Stimulated activated effector memory CD8-positive, alpha-beta T cell treated with anti-CD3 and anti-CD28 coated beads, Interleukin-12 subunit alpha, Interleukin-12 subunit beta, amount 100 ng/mL, for 72 hours (primary cell): ENCODE measurements around the gene LOXL1.

Experiments used
- ATAC-seq: fragments of 150-1000 bp; cut with Tn5 transposase; 2 replicates; pipeline ENCODE4 v1.10.0; 2021
- DNase-seq, 2 donors: peaks; one replicate each; pipeline ENCODE4 v3.0.0; 2021 to 2022; ENCODE audit warnings: low spot score in 2 of 2
- H3K27ac Mint-ChIP-seq: one replicate; pipeline ENCODE4 v1.8.0; 2022; ENCODE audit warnings: mild to moderate bottlenecking, mixed read lengths
- H3K36me3 Mint-ChIP-seq: one replicate; pipeline ENCODE4 v1.8.0; 2022; ENCODE audit warnings: mild to moderate bottlenecking, mixed read lengths
- H3K4me1 Mint-ChIP-seq: one replicate; pipeline ENCODE4 v1.8.0; 2022; ENCODE audit warnings: mixed read lengths
- H3K4me3 Mint-ChIP-seq: one replicate; pipeline ENCODE4 v1.8.0; 2022; ENCODE audit warnings: mild to moderate bottlenecking, mixed read lengths
- H3K9me3 Mint-ChIP-seq: one replicate; pipeline ENCODE4 v1.8.0; 2022; ENCODE audit warnings: mixed read lengths

LOXL1 gene

DNA sequence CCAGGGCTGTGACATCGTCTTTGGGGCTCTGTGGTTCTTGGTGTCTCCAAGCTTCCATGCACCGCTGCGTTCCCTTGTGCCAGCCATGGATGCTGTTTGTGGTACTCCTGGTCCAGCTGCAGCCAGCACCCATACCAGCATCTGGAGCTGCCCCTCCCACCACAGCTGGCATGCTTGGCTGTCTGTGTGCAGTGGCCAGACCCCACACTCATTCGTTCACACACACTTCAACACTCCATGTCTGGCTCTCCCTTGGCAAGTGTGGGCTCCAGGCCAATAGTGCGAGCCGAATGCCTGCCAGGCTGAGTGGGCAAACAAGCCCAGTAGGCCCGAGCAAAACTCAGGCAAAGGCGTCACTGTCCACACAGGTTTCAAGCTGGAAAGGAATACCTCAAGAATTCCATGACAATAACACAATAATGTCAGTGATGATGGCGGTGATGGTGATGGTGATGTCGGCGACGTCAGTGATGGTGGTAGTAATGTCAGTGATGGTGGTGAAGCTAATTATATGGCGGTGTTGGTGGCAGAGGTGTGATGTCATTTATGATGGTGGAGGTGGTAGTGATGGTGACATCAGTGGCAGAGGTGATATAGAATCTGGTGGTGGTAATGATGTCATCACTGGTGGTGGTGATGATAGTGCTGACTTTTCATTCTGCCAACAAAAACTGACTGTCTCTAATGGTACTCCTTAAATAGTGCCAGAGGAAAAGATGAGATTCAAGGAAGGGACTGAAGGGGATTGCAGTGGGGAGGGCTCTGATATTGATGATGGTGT, 33.6 kb upstream of the LOXL1 start:
- no peak overlapping the region for H3K27ac Mint-ChIP-seq
- no peaks in the 10 kb centered on the region for H3K9me3 Mint-ChIP-seq
- no peak for DNase-seq
- H3K4me3 Mint-ChIP-seq: no peak overlapping the region
- H3K4me1 Mint-ChIP-seq: peaks cover 6% of the 10 kb centered on the region
- H3K36me3 Mint-ChIP-seq: no peaks in the 10 kb centered on the region
- no peak for ATAC-seq

DNA sequence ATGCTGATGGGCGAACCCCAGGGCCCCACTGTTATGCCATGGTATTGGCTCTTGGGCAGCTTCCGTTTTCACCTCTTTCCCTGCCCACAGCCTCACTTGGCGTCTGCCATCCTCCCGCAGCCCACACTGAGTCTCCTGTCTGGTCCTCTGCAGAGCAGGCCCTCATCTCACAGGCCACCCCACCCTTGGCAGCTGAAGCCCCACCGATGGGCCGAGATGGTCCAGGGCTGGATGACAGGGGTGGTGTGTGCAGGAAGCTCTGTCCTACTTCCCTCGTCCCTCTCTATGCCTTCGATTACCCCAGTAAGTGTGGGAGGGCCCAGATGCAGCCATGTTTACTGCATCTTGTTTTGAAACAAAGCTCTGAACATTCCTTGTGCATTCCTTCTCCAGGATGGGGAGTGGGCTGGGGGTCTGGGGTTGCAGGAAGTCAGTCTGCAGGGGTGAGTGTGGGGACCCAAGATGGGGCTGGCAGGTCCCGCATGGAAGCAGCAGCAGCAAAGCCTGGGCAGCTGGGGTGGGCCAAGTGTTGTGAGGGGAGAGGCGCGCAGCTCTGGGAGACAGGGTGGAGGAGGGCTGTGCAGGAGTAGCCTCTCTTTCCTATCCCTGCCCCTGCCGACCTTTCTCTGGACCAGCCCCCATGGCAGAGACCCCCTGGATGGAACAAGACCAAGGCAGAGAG, 32.0 kb upstream of the LOXL1 start:
- no peak for ATAC-seq

DNA sequence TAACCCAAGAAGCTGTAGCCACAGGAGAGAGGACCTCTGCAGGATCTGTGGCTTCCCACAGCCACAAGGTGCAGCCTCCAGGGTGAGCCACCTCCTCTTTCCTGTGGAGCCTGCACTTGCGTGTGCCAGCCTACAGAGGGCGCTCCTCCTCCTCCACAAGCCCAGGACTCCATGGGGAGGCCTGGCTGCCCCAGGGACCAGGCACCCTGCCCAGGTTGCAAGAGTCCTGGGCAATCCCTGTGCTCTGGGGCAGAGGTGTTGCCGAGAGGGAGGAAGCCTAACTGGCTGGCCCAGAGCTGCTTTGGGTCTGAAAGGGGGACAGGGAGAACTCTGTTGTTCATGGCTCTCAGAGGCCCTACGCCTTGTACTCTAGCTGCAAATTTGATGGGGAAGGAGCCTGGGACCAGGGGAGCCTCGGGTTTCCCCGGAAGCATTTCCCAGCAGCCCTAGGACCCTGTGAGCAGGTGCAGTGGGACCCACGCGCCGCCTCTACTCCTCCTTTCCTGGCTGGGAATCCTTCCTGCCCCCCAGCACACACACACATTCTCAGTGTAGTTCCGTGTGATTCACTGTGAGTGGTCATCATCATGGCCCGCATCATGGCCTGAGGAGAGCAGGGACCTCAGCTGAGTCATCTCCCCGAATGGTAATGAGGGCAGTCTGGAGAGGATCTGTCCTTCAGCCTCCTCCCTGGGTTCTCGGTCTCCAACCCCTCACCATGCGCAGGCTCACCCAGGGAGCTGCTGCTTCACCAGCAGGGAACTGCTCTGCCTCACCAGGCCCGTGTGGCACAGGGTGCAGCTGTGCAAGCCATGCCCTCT, 28.6 kb upstream of the LOXL1 start:
- no peaks in the 10 kb centered on the region for H3K36me3 Mint-ChIP-seq
- H3K27ac Mint-ChIP-seq: no peak overlapping the region
- DNase-seq (peak; percentile 70 to 84), ATAC-seq (peak; percentile 93)
- H3K4me1 Mint-ChIP-seq: peaks cover 6% of the 10 kb centered on the region
- no peak overlapping the region for H3K4me3 Mint-ChIP-seq
- H3K9me3 Mint-ChIP-seq: no peaks in the 10 kb centered on the region

More for the DNA sequence above, 32.0 kb upstream of the LOXL1 start:
- Mint-ChIP-seq H3K4me3 (no peak overlapping the region), H3K4me1 (peaks cover 6% of the 10 kb centered on the region), H3K36me3 (no peaks in the 10 kb centered on the region), H3K9me3 (no peaks in the 10 kb centered on the region), H3K27ac (no peak overlapping the region)
- DNase-seq: no peak

DNA sequence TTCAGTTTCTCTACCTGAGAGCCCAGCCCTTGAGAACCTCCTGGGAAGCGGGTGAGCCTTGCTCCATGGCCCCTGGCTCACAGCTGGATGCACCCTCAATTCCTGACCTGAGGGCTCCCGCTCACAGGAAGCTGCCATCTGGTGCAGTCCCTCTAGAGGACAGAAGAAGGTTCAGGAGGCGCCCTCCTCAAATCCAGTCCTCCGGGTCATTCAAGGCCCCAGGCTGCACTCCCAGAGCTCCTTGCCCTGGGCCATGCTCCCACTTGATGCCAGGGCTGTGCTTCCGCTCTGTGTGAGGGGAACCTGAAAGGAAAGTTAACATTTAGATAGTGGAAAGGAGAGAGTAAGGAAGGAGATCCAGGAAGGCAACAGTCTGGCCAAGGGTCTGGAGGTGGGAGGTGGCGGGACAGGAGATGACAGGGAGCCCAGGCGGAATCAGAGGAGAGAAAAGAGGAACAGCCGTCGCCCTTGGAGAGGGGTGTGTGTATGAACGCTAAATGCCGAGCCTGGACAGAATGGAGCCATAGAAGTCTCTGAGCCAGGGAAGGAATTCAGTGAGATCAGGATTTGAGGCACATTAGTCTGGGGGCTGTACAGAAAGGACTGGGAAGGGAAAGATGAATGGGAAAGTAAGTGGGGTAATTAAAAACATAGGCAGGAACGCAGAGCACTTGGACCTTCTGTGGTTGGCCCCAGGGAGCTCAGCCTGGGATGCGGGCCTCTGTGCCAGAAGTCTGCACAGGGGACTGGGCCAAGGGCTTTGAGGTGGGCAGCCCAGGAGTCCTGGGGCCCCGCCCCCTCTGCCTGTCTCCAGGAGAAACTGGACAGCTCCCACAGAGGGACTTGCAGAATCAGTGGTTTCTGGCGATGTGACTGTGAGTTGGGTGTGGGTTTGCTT, 26.8 kb upstream of the LOXL1 start:
- DNase-seq (no peak), ATAC-seq (no peak)
- Mint-ChIP-seq H3K27ac (no peak overlapping the region), H3K36me3 (no peaks in the 10 kb centered on the region), H3K9me3 (no peaks in the 10 kb centered on the region), H3K4me1 (peaks cover 6% of the 10 kb centered on the region), H3K4me3 (no peak overlapping the region)

DNA sequence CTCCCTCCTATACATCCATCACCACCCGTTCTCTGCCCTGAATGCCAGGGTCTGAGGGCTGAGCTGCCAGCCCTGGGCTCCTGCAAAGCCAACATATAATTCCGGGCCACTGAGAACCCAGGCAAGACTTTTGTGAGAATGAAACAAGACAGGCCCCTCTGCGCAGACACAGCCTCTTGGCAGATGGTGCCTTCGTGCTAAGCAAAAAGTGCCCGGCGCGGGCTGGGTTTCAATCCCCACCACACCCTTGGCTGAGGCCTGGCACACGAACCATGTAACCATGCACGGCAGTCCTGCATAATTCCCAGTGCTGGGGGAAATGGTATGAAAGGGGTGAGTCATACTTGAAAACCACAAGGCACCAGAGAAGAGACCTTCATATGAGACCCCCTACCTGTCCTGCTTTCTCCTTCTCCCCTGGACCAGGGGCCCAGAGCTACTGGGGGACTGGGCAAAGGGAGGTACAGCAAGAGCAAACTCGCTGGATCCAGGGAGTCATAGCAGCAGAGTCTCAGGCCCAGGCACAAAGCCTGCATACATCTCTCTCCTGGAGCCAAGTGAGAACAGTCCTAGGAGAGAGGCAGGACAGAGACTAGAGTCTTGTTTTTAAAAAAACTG, 26.1 kb upstream of the LOXL1 start:
- peaks cover 6% of the 10 kb centered on the region for H3K4me1 Mint-ChIP-seq
- ATAC-seq: no peak
- H3K4me3 Mint-ChIP-seq: no peak overlapping the region
- H3K9me3 Mint-ChIP-seq: no peaks in the 10 kb centered on the region
- H3K36me3 Mint-ChIP-seq: no peaks in the 10 kb centered on the region
- H3K27ac Mint-ChIP-seq: no peak overlapping the region
- no peak for DNase-seq

DNA sequence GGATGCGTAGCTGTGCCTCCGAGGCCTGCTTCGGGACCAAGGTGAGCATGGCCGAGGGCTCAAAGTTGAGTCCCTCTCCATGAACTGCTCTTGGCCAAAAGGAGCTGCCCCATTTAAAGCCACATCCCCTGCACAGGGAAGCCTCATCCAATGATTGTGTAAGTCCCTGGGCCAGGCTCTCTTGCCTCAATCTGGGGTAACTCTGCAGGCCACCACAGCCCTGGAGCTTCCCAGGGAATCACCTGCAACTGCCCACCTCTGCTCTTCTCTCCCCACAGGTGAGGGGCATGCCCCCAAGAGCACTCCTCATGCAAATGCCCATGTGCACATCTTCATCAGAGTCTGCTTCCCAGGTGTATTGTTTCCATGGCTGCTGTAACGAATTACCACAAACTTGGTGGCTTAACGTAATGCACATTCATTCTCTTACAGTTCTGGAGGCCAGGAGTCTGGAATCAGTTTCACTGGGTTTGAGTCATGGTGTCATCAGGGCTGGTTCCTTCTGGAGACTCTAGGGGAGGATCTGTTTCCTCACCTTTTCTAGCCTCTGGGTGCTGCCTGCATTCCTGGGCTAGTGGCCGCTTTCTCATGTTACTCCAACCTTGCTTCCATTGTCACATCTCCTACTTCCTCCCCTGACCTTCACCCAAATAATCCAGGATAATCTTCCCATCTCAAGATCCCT, 25.0 kb upstream of the LOXL1 start:
- no peak for ATAC-seq
- peaks cover 6% of the 10 kb centered on the region for H3K4me1 Mint-ChIP-seq

DNA sequence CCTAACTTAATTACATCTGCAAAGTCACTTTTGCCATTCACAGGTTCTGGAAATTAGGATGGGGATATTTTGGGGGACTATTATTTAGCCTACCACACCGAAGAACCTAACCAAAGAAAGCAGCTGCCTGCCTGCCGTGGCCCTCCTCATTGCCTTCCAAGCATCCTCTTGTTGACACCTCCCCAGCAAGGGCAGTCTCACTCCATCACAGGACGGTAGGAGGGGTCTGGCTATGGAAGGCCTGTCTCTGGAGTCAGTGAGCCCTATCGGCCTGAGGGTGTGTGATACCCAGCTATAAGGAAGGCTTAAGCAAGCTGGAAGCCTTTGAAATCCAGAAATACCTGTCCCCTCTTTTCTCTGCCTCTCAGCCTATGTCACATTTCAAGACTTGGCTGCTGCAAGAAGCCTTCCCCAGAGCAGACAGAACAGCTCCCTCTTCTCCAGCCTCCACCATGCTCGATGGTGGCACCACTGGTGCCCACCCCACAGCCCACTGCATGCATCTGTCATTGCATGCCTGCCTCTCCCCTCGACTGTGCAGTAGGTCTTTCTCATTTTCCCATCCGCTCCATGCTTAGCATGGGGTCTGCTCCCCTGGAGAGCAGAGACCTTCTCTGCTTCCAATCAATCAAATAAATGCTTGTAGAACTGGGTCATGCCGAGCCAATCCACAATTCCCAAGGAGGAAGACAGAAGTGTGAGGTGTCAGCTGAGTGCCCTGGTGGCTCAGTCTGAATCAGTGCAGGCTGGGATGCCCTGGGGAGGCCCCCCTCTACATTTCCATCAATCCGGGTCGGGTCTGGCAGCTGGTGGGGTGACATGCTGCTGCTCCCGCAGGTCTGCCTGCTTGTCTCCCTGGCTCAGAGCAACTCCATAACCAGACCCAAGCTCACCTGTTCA, 23.9 kb upstream of the LOXL1 start:
- no peaks in the 10 kb centered on the region for H3K9me3 Mint-ChIP-seq
- DNase-seq: no peak
- no peak for ATAC-seq
- H3K4me3 Mint-ChIP-seq: no peak overlapping the region
- no peaks in the 10 kb centered on the region for H3K36me3 Mint-ChIP-seq
- peaks cover 6% of the 10 kb centered on the region for H3K4me1 Mint-ChIP-seq
- peak overlapping the region; percentile 26 for H3K27ac Mint-ChIP-seq

More for the DNA sequence above, 25.0 kb upstream of the LOXL1 start:
- Mint-ChIP-seq H3K9me3 (no peaks in the 10 kb centered on the region), H3K27ac (no peak overlapping the region), H3K4me3 (no peak overlapping the region), H3K36me3 (no peaks in the 10 kb centered on the region)
- DNase-seq: no peak

DNA sequence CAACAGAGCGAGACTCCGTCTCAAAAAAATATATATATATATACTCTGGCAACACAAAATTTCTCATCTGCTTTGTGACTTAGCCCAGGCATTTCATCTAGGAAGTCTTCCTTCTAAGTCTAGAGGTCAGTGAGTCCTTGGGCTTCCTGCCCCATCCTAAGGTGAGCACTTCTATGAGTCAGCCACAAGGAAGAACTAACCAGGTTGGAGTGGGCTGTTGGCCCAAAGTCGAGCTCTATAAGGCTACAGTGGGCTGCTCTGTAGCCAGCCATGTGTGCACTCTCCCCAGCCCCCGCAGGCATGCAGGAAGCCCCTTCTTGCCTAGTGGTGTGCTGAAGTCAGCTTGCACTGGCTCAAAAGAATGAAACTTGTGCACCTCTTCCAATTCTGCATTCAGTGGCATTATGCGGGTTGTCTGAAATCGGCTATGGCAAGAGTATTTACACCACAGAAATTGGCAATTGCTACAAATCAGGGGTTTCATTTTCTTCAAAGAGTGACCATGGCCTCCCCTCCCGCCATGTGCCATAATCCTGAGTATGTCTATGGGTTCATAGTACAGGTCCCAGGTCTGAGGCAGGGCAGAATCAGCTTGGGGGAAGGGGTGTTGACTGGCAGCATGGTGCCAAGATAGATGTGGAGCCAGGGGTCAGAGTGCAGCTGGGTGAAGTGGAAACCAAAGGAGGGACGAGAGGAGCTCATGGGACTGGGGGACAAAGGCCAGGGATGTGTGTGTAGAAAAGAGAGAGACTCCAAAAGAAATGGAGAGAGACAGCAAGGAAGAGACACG, 22.0 kb upstream of the LOXL1 start:
- H3K4me3 Mint-ChIP-seq: no peak overlapping the region
- ATAC-seq (no peak), DNase-seq (no peak)
- no peak overlapping the region for H3K27ac Mint-ChIP-seq
- peaks cover 6% of the 10 kb centered on the region for H3K4me1 Mint-ChIP-seq
- H3K9me3 Mint-ChIP-seq: no peaks in the 10 kb centered on the region
- no peaks in the 10 kb centered on the region for H3K36me3 Mint-ChIP-seq

DNA sequence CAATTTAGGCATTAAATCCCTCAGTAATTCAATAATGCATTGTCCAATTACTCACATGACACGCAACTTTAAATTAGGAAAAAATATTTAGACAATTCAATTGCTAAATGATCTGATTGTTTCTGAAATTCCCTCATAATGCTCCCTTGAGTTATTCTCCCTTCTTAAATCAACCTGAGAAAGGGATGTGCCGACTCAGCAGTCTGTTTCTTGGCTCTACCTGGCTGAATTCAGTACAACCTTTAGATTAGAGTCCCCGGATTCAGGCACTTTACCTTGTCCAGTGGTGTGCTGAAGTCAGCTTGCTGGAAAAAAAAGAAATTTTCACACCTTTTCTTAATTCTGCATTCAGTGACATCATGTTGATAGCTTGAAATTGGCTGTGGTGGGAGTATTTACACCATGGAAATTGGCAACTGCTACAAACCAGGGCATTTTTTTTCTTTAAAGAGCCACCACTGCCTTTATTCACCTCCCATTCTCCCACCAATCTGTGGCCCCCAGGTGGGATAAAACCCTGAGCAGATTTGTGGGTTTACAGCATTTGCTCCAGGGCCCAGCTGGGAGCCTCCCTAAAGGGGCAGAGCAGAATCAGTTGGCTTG, 20.9 kb upstream of the LOXL1 start:
- Mint-ChIP-seq H3K36me3 (no peaks in the 10 kb centered on the region), H3K4me1 (peaks cover 6% of the 10 kb centered on the region), H3K4me3 (no peak overlapping the region), H3K27ac (no peak overlapping the region), H3K9me3 (no peaks in the 10 kb centered on the region)
- DNase-seq (no peak), ATAC-seq (no peak)

DNA sequence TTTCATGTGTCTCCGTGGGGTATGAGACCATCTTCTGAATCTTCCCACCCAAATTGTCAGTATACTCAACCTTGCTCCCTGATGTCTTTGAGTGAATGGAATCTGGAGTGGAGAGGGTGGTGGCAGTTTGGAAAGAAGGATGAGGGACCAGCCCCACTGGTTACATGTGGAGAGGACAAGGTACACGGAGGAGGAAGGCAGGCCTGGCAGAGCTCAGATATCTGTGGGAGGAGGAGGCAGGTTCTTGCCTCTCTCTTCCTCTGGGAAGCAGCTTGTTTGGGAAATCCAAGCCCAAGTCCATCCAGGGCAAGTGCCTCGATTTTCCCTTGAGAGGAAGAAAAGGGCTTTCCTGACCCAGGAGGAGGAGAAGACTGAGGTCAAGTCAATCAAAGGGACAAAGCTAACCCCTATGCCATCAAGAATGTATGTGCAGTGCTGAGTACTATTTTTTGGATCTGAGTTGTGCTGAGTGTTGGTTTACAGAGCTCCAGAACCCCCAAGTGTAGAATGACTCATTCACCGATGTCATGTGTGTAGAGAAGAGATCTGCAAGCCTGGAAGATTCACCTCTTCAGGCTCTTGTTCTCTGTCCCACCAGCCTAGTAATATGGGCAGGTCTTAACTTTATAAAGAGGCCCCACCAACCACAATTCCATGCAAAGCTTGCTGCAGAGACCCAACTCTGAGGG, 19.8 kb upstream of the LOXL1 start:
- peak; percentile 47 for ATAC-seq
- Mint-ChIP-seq H3K36me3 (no peaks in the 10 kb centered on the region), H3K4me1 (peaks cover 6% of the 10 kb centered on the region), H3K27ac (peak overlapping the region; percentile 68), H3K4me3 (no peak overlapping the region), H3K9me3 (no peaks in the 10 kb centered on the region)
- DNase-seq: no peak

DNA sequence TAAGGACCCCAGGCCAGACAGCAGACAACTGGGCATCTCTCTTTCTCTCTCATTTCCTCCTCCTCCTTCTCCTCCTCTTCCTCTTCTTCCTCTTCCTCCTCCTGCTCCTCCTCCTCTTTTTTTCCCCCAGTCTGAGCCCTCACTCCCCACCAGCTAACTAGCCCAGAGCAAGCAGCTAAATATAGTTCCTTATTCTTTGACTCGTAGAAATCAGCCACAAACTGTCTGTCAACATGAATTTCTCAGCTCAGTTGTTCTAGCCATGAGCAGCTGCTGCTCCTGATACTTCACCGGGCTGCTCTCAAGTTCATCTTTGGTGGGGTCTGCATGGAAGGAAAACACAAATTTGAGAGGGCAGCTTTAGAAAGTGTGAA, 19.2 kb upstream of the LOXL1 start:
- Mint-ChIP-seq H3K27ac (no peak overlapping the region), H3K4me3 (no peak overlapping the region), H3K9me3 (no peaks in the 10 kb centered on the region), H3K36me3 (no peaks in the 10 kb centered on the region), H3K4me1 (peaks cover 6% of the 10 kb centered on the region)
- ATAC-seq: no peak
- no peak for DNase-seq
